Stimulated activated CD8-positive, alpha-beta memory T cell treated with anti-CD3 and anti-CD28 coated beads, Interleukin-15, amount 100 ng/mL, for 4 hours (primary cell): ENCODE data around the gene RALGAPA2.

Experiments
- DNase-seq, 2 donors: peaks; one replicate each; pipeline ENCODE4 v3.0.0-alpha.2; 2020; ENCODE audit warnings: low read depth in 2 of 2

The RALGAPA2 gene

DNA sequence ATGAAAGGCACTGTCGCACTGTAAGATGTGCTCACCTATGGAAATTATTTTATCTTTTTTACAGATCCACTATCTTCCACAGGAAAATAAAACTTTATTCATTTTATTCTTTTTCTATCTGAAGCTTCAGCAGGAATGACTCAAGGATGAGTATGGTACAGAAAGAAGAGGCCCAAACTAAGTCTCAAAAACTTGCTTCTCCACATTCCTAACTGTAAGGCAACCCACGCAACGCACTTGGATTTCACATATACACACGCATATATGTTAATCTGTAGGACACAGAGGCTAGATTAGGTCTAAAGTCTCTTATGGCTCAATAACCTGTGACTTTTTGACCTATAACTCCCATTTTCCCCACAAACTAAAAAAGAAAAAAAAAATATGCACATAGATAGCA, 81.9 kb downstream of the RALGAPA2 start:
- no peak for DNase-seq

DNA sequence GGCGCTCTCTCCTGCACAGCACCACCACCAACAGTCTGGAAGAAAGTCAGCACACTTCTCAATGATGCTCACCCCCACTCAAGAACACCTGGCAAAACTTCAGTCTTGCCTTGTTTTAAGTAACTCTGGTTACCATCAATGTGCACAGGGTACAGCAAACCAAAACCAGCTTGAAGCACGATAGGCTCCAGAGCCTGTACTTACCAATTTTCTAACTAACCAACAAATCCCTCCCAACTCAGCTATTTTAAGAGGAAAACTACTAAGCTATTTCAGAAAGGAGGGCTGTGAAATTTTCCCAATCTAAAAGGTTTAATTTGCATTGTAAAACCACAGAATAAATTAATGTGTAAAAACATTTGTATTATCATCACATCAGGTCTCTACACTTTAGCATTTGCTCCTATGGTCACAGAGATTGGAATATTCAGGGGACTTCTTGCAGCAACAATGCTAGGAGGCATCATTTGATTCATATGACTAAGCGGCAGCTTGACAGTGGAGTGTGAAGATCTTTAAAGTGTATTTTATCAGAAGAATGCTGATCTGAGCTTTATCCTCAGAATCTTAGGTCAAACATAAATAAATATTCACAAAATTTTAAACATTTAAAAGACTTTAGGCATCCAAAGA, 82.8 kb downstream of the RALGAPA2 start:
- no peak for DNase-seq

DNA sequence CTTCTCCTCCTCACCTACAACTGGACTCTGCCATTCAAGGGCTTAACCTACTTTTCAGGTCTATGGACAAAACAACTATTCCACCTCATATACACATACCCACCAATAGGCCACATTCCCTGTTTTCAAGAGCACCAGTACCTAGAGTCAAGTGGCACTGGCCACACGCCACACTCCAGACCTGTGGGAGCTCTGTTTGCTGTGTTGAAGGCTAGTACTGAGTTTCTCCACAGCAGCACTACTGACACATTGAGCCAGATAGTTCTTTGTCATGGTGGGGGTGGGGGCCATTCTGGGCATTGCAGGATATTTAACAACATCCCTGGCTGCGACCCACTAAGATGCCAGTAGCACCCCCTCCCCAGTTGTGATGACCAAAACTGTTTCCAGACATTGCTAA, 84.1 kb downstream of the RALGAPA2 start:
- no peak for DNase-seq

DNA sequence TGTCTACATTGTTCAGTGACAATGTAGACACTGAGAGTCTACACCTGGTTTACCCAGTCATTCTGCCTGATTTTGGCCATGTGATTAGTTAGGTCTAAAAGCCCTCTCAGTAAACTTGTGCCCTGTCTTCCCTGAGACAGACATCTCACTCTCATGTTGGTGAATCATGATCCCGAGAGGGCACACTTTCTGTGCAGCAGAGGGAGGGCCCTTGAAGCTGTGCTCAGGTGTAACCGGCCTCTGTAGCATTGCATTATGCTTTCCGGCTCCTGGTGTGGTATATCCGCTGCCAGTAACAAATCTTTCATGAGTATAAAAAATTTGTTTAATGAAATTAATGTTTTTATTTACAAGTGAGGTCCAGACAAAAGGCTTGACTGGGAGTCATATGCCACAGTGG, 85.0 kb downstream of the RALGAPA2 start:
- no peak for DNase-seq

DNA sequence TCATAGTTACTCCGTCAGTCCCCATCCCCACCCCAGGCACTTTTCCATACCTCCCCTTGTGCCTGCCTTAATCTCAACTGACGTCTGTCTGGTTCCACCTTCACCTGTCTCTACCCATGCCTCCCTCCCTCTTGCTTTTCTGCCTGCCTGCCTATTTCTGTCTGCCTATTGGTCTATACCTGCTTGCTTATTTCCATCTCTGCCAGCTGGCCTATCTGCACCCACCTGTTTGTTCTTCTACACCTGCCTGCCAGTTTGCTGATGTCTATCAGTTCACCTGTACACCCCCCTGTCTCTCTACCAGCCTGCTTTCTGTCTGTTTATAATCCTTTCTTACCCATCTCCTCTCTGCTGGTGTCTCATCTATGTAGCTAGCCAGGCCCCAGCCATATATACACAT, 87.5 kb downstream of the RALGAPA2 start:
- no peak for DNase-seq

DNA sequence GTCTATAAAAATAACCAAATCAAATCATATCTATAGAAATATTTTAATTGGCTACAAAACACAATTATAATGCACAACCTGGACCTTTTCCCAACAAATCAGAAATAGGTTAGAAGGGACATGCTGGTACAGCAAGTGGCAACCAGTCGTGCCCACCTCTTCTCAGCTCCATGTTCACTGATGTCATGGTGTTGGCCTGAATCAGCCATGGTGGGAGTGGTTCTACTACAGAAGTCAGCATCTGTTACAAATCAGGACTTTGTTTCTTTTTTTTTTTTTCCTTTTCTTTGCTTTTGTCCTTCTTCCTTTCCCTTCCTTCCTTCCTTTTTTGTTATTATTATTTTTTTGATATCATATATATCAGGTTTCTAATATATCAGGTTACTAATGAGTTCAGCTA, 91.2 kb downstream of the RALGAPA2 start:
- DNase-seq, result no peak

DNA sequence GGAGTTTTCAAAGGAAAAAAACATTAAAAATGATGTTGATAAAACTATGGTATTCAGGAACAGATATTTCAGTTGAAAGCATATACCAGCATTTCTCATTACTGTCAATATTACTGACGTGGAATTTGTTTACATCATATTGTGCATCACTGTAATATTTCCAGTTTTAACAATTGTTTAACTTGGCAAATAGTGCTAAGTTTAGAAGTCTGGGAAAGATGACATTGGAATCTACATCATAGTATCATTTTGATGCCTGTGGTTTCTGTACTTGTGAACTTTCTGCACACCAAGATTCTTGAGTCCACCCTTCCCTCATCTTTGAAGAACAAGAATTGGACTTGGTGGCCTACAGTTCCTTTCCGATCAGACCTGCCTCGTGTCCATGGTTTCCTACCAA, 98.1 kb downstream of the RALGAPA2 start:
- no peak for DNase-seq

DNA sequence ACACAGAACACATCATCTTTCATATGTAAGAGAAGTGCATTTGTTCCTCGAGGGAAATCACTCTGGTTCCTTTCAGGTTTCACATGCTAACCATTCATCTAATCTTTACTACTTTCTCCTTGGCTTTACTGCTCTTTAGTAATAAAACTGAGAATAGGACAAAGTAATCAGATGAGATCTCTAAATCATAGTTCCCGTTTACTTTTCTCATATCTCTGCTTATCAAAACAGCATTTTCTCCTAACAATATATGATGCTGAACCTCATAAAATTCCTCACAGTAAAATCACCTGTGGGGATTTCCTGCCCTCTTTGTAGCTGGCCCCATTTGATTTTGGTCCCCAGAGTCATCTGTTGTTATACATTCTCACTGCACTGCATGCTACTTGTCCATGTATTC, 100.2 kb downstream of the RALGAPA2 start:
- DNase-seq, result no peak

DNA sequence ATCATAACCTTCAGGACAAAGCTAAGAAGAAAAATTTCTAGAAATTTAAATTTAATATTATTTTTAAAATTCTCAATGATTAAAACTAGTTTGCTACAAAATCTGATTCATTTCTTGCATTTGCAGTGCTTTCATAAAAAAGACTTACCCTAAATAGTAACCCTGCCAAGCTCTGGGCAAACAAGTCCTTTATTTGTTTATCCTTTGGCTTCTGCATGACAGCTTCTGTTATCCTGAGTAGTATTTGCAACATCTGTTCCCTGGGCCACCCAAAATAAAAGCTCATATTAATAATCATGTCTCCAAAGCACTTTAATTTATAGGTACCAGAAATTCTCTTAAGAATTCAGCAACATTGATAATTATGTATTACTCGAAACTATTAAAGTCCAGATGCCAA, 101.3 kb downstream of the RALGAPA2 start:
- DNase-seq, result no peak

DNA sequence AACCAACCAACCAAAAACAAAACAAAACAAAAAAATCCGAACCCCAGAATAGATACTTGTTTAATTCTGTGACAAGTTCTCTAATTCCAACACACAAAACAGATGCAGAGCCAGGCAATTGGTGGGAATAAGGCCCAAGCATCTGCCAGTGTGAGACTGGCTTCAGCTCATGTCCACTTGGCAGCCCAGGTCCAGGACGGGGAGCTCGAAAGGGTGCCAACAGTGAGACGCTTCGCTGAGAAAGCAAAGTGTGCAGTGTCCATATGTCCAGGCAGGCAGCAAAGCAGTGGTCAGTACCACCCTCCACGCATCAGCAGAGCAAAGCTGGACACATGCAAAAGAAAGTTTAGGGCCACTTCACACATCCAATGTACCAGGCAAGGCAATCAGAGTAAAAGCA, 102.9 kb downstream of the RALGAPA2 start:
- DNase-seq, result no peak

DNA sequence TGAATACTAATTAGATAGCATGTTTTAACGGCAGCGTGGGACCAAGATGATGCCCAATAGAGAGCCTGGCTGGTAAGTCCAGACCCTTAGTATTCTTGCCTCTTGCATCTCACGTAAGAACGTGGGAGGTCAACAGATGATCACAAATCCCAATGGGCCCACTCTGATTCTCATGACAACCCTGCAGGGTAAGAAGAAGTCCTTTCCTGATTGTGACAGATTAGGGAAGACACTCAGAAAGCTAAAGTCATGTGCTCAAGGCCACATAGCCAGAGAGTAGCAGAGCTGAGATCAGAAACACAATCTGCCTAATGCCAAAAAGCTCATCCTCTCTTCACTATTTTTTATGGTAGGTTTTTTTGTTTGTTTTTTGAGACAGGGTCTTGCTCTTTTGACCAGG, 103.8 kb downstream of the RALGAPA2 start:
- DNase-seq, result no peak

DNA sequence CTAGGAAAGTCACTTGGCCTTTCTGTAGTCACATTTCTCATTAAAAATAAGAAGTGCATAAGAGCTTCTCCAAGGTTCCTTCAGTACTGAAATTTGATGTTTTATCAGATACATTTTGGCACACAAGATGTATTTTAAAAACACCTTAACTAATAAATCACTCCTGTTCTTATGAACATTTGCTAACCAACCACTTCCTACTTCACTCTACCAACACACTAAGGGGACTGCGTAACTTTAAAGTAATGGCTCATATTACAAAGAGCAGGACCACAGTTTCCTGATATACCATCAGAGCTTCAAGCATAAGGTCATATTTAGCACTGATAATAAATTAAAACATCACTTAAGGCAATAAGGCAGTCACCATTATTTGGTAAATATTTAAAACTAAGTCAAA, 104.4 kb downstream of the RALGAPA2 start:
- DNase-seq, result no peak

DNA sequence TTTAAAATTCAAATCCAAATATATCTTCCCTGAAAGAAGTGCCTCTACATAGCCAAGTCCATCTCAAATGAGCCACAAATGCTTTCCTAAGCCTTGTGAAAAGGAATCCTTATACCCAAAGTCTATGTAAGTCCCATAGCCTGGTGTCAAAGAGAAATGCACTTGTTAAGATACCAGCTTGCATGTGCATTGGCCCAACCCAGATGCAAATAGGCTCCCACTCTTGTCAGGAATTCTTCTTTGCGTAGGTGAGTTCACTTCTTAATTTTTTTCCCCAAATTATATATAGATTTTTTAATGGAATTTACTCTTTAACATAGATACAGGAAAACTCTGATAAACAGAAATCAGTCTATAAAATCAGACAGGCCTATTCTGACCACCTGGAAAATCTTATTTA, 105.6 kb downstream of the RALGAPA2 start:
- DNase-seq, result no peak

DNA sequence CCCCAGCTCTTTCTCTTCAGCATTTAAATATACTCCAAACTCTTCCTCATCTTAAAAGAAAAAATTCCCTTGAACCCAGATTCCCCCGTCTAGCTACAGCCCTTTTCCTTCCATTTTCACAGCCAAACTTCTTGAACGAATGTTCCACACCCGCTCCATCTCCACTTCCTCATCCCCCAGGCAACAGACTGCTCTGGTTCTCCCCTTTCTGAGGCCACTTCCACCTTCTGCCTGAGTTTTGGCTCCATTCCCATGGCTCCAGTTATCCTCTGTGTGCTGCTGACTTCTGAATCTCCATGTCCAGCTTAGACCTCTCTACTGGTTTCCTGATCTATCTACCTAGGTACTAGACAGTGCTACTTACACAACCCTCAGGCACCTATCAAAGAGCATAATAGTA, 106.4 kb downstream of the RALGAPA2 start:
- DNase-seq, result no peak

DNA sequence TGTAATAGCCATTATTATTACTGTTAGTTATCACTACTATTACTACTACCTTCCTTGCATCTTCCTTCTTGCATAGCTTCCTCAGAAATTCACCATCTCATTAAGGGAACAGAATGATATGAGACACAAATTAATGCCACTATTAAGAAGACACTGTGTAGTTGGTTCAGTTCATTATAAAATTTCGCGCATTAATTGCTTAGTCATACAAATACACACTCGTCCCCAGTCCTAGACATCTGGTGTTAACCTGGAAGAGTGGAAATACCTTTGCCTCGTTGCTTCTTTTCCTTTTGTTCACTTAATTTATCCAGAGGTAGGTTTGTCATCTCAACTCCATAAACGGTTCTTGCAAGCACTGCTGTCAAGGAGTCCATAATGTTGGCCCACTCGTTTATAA, 107.5 kb downstream of the RALGAPA2 start:
- DNase-seq, result no peak

DNA sequence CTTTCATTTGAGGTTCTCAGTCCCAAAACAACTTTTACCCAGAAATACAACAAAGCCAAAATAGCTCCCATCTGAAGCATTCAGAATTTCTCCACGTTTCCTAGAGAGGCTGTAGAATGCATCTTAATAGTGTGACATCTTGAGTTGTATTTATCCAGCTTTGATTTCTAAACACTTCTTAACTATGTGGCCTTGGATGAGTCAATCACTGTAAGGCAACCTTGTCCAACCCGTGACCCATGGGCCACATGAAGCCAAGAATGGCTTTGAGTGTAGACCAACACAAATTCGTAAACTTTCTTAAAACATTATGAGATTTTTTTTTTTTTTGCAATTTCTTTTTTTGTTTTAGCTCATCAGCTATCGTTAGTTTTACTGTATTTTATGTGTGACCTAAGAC, 108.1 kb downstream of the RALGAPA2 start:
- DNase-seq, result no peak

DNA sequence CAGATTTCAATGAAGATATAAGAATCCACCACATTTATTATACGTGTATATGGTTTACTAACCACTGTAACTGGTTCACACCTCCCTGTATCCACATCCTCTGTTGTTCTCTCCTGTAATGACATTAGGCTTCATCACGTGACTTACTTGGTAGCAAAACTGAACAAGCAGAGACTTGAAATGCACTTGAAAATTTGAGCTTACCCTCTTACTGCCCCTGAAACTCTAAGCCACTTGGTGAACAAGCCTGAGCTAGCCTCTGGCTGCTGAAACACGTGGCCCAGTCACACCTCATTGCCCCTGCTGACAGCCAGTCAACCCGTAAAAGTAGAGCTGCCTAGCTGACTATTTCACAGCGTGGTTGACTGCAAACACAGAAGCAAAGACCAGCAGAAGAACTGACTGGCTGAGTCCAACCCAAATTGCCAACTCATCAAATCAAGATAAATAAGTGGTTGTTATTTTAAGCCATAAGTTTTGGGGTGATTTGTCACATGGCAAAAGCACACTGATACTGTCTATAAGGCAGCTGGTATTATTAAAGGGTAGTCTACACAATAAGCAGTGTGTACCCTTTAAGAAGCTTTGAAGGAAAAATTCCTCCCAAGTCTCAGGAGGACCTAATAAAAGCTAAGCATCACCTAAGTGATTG, 109.0 kb downstream of the RALGAPA2 start:
- no peak for DNase-seq

DNA sequence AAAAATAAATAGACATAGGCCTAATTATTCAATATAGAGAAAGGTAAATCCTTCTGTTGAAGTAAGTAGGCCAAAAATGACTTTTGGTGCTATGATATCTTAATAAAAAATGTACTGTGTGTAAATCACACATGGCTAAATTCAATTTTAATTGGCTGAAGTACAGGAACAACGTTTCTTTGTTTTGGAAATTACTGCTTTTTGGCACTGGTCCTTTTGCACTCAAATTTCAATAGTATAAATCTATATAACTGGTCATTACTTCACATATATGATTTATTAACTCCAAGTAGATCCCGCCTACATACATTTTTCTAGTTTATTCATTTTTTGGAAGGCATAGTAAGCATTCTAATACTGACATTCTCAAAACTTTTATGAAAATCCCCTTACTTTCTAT, 114.5 kb downstream of the RALGAPA2 start:
- DNase-seq, result no peak

DNA sequence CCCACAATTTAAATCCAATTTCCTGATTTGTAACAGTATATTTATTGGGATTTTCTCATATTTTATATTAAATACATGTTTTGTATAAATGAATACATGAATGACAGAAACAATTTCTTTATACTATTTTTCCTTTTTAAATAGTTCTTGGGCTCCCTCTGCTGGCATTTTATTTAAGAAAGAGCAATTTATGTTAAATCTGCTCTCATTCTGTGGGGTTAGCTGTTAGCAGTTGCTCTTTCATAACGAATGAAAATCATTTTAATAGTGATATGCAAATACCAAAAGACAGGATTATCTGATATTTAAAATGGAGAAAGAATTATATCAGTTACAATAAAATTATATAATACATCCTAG, 118.3 kb downstream of the RALGAPA2 start:
- DNase-seq, result no peak

DNA sequence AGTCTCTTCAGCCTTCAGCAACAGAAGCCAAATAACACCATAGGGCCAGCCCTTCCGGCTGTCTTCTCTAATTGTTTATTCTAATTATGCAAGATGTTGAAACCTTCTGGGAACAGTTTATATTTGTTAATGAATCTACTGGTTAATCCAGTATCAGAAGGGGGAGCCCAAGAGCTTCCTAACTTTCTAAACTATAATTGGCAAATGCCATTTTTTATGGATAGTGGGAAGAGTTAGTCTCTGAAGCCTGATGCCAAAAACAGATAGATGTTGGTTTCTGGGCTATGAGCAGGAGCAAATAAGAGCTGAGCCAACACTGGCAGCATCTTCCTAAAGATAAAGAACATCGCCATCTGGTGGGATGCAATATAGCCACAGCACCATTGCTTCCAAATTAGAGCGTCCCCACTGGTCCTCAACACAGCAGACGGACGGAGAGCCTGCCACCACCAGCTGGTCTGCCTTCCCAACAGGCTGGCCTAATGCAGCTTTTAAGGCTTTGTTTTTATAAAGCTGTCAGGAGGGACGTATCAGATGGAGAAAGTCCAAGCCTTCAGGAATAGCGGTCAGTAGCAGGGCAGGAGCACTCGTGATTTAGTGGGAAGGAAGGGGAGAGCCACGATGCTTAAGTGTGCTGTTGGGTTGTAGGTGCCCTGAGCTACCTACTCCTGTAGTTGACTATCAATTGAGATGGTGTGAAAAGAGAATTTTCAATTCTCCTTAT, 118.8 kb downstream of the RALGAPA2 start:
- no peak for DNase-seq

DNA sequence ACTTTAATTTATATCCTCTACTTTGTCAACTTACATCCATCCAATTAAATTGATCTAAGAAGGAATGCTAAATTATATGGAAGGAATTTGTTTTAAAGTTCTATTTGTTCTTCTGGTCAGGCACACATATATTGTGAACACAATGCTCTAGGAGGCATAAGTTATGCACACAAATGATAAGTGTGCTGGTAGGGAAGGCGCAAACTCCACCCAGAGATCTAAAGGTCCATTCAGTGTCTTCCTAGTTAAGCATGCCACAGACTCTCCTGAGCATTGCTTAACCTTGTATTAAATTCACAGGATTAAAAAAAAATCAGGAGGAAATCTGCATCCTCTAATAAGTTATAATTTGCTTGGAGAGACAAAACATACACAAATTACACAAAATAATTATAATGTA, 127.3 kb downstream of the RALGAPA2 start:
- DNase-seq, result no peak

DNA sequence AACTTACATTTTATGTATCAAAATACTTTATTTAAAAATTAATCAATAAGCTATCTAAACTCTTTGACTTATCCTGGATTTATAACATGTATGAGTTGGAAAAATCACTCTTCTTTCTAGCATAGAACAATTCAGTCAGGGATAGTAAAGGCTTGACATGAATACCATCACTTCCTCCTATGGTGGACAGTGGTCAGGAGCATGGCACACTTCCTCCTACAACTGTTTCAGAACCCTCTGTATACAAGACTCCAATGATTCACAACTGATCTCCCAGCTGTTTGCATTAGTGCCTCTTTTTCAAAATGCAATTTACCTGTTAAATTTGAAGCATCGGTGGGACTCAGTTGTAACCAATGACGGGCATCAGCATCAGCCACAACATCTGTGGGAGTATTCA, 129.7 kb downstream of the RALGAPA2 start:
- no peak for DNase-seq

DNA sequence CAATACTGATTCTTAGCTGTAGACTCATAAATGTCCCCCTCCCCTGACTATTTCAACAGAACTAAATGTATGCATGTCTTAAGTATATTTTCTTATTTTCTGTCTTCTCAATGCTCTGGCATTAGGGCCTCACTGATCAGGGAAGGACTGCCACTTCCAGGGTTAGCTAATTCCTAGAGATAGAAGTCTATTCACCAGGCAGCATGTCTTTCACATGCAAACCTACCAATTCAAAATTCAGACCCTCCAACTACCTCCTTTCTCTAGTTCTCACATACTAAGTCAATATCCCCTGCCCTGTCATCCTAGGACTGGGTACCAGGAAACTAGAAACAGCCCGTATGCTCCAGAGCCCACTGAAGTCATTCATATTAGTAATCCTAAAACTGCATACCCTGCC, 132.3 kb downstream of the RALGAPA2 start:
- no peak for DNase-seq

DNA sequence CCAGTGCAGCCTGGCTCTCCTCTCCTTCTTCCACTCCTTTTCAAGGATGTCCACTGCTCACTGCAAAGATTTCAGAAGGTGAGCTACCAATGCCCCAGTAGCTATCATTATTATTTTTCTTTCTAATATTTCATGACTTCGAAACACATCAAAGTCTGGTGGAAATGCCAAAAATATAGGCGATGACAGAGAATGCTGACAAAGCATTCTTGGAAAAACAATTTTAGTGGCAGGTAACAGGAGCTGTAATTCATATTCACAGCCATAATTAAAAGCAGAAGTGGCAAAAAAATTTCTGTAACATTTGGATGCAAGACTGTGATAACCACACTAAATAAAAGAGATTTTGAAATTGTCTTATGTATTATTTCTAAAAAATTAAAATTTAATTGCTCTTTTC, 133.6 kb downstream of the RALGAPA2 start:
- DNase-seq, result no peak
